Activated CD4-positive, alpha-beta T cell treated with anti-CD3 and anti-CD28 coated beads for 36 hours (primary cell): ENCODE measurements around the gene CDNF. TPM values are rescaled to one million over a fixed set of nuclear protein-coding genes. Genes with fewer than 3 reads are reported as not detected.

Experiments used
- ATAC-seq: fragments of 200-7000 bp; cut with Tn5 transposase; one replicate; pipeline ENCODE4 v1.10.0; 2021; ENCODE audit warnings: mild to moderate bottlenecking, moderate library complexity
- CTCF ChIA-PET: fragments of 350-600 bp; sonication (Branson Sonifier 250); formaldehyde crosslinking; loops from one replicate; lab custom pipeline; 2021; ENCODE audit warnings: antibody characterized with exemption; lab: Charles Lee
- POLR2A ChIA-PET: fragments of 350-600 bp; sonication (Branson Sonifier 250); formaldehyde crosslinking; loops from one replicate; lab custom pipeline; 2021; ENCODE audit warnings: antibody characterized with exemption, inconsistent platforms; lab: Charles Lee
- DNase-seq: peaks from one replicate; pipeline ENCODE4 v3.0.0-alpha.2; 2020
- H3K27ac Mint-ChIP-seq: one replicate; pipeline ENCODE4 v1.8.0; 2021; ENCODE audit warnings: mixed read lengths
- H3K27me3 Mint-ChIP-seq: one replicate; pipeline ENCODE4 v1.8.0; 2021; ENCODE audit warnings: mixed read lengths
- H3K36me3 Mint-ChIP-seq: one replicate; pipeline ENCODE4 v1.8.0; 2021; ENCODE audit warnings: low read depth, mixed read lengths
- H3K4me1 Mint-ChIP-seq: one replicate; pipeline ENCODE4 v1.8.0; 2021; ENCODE audit warnings: mixed read lengths
- H3K4me3 Mint-ChIP-seq: one replicate; pipeline ENCODE4 v1.8.0; 2021; ENCODE audit warnings: mild to moderate bottlenecking, moderate library complexity, mixed read lengths
- H3K9me3 Mint-ChIP-seq: one replicate; pipeline ENCODE4 v1.8.0; 2021; ENCODE audit warnings: low read depth, mixed read lengths
- intact Hi-C, 2 experiments: fragments of 100-400 bp; cut with DNase I in 1 of 2; cut with micrococcal nuclease in 1 of 2; formaldehyde crosslinking; loops; one replicate each; pipeline versions ENCODE4 v1.14.2 to v1.15.1; 2022 to 2024; cut with DNase I, micrococcal nuclease
- total RNA-seq, 2 experiments: library from RNA; stranded (reverse); gene quantifications; one replicate each; pipeline ENCODE4 v1.2.3, GENCODE V29; 2021

The CDNF gene
- total RNA-seq, 2 experiments from 2014 or later = 2.5 to 2.7 TPM

- H3K4me1 Mint-ChIP-seq = no peaks in the 10 kb centered on the region
- H3K27ac Mint-ChIP-seq = no peak overlapping the region
- ATAC-seq (no peak), DNase-seq (no peak)
- no peaks in the 10 kb centered on the region for H3K36me3 Mint-ChIP-seq
- H3K27me3 Mint-ChIP-seq = no peaks in the 10 kb centered on the region
- intact Hi-C loops = no loop called here
- no peak overlapping the region for H3K4me3 Mint-ChIP-seq
- CTCF ChIA-PET = no interaction called here
- POLR2A ChIA-PET = no interaction called here
- no peaks in the 10 kb centered on the region for H3K9me3 Mint-ChIP-seq
Observed at GRCh38 chr10:14798636-14799035, 39.2 kb downstream of the CDNF start.

- ChIA-PET CTCF (no interaction called here), POLR2A (no interaction called here)
- DNase-seq (no peak), ATAC-seq (no peak)
- no peak overlapping the region for H3K27ac Mint-ChIP-seq
- intact Hi-C loops = no loop called here
- H3K36me3 Mint-ChIP-seq = no peaks in the 10 kb centered on the region
- no peaks in the 10 kb centered on the region for H3K4me1 Mint-ChIP-seq
- peaks cover 6% of the 10 kb centered on the region for H3K9me3 Mint-ChIP-seq
- no peak overlapping the region for H3K4me3 Mint-ChIP-seq
- H3K27me3 Mint-ChIP-seq = no peaks in the 10 kb centered on the region
Observed at GRCh38 chr10:14787938-14788337, 49.9 kb downstream of the CDNF start.

GRCh38 chr10:14784459-14785055, 53.3 kb downstream of the CDNF start:
- Mint-ChIP-seq H3K27ac (no peak overlapping the region), H3K4me3 (no peak overlapping the region), H3K9me3 (peaks cover 6% of the 10 kb centered on the region), H3K4me1 (peaks cover 5% of the 10 kb centered on the region), H3K27me3 (no peaks in the 10 kb centered on the region), H3K36me3 (no peaks in the 10 kb centered on the region)
- no peak for ATAC-seq
- intact Hi-C loops = no loop called here
- CTCF ChIA-PET = no interaction called here
- DNase-seq = no peak
- POLR2A ChIA-PET = no interaction called here

GRCh38 chr10:14782691-14783363, 55.0 kb downstream of the CDNF start:
- Mint-ChIP-seq H3K27me3 (no peaks in the 10 kb centered on the region), H3K9me3 (peaks cover 6% of the 10 kb centered on the region), H3K36me3 (no peaks in the 10 kb centered on the region), H3K27ac (no peak overlapping the region), H3K4me1 (peaks cover 7% of the 10 kb centered on the region), H3K4me3 (no peak overlapping the region)
- ATAC-seq = peak; percentile 81
- DNase-seq = peak; percentile 17
- CTCF ChIA-PET = no interaction called here
- POLR2A ChIA-PET = no interaction called here
- intact Hi-C loops = no loop called here

- Mint-ChIP-seq H3K9me3 (peaks cover 6% of the 10 kb centered on the region), H3K27me3 (no peaks in the 10 kb centered on the region), H3K27ac (no peak overlapping the region), H3K4me3 (no peak overlapping the region), H3K4me1 (peaks cover 7% of the 10 kb centered on the region), H3K36me3 (no peaks in the 10 kb centered on the region)
- intact Hi-C loops = no loop called here
- ATAC-seq = no peak
- ChIA-PET CTCF (no interaction called here), POLR2A (no interaction called here)
- no peak for DNase-seq
Observed at GRCh38 chr10:14781763-14782162, 56.1 kb downstream of the CDNF start.

GRCh38 chr10:14779001-14779651, 58.7 kb downstream of the CDNF start:
- no peak for ATAC-seq
- H3K36me3 Mint-ChIP-seq = no peaks in the 10 kb centered on the region
- H3K4me1 Mint-ChIP-seq = peaks cover 7% of the 10 kb centered on the region
- H3K9me3 Mint-ChIP-seq = no peaks in the 10 kb centered on the region
- DNase-seq = no peak
- CTCF ChIA-PET = no interaction called here
- no peaks in the 10 kb centered on the region for H3K27me3 Mint-ChIP-seq
- POLR2A ChIA-PET = no interaction called here
- no peak overlapping the region for H3K4me3 Mint-ChIP-seq
- H3K27ac Mint-ChIP-seq = no peak overlapping the region
- intact Hi-C loops = no loop called here

- Mint-ChIP-seq H3K36me3 (no peaks in the 10 kb centered on the region), H3K27me3 (no peaks in the 10 kb centered on the region), H3K9me3 (no peaks in the 10 kb centered on the region), H3K27ac (no peak overlapping the region), H3K4me1 (peaks cover 2% of the 10 kb centered on the region), H3K4me3 (no peak overlapping the region)
- DNase-seq (no peak), ATAC-seq (no peak)
- POLR2A ChIA-PET = interaction anchor here (0.5 kb wide), 1 partner anchor 136 kb away, joined by 3 read pairs; no protein-coding TSS in a partner anchor
- CTCF ChIA-PET = interaction anchor here (0.6 kb wide), 1 partner anchor 288 kb away, joined by 3 read pairs; no protein-coding TSS in a partner anchor
- intact Hi-C loops = no loop called here
Observed at GRCh38 chr10:14776546-14776945, 61.3 kb downstream of the CDNF start.

GRCh38 chr10:14775656-14776055, 62.2 kb downstream of the CDNF start:
- POLR2A ChIA-PET = no interaction called here
- intact Hi-C loops = no loop called here
- H3K27ac Mint-ChIP-seq = no peak overlapping the region
- CTCF ChIA-PET = interaction anchor here (0.6 to 0.8 kb wide), 2 partner anchors 11 to 40 kb away, joined by 3 read pairs; no protein-coding TSS in a partner anchor
- H3K9me3 Mint-ChIP-seq = no peaks in the 10 kb centered on the region
- no peak overlapping the region for H3K4me3 Mint-ChIP-seq
- no peaks in the 10 kb centered on the region for H3K27me3 Mint-ChIP-seq
- ATAC-seq (no peak), DNase-seq (no peak)
- peaks cover 2% of the 10 kb centered on the region for H3K4me1 Mint-ChIP-seq
- no peaks in the 10 kb centered on the region for H3K36me3 Mint-ChIP-seq

- Mint-ChIP-seq H3K9me3 (no peaks in the 10 kb centered on the region), H3K27ac (no peak within 1 kb of the TSS), H3K4me3 (no peak within 1 kb of the TSS), H3K27me3 (no peaks in the 10 kb centered on the region), H3K36me3 (no peaks in the 10 kb centered on the region), H3K4me1 (peaks cover 2% of the 10 kb centered on the region)
- no peak for ATAC-seq
- no peak for DNase-seq
- ChIA-PET CTCF (interaction anchor here (0.8 kb wide), 1 partner anchor 41 kb away, joined by 3 read pairs; no protein-coding TSS in a partner anchor), POLR2A (no interaction called here)
- intact Hi-C loops = no loop called here
Observed at GRCh38 chr10:14774797-14775196, 63.0 kb downstream of the CDNF start, which contains the start of gene FAM107B. FAM107B (minus strand) TSS chr10:14774897; CDS start chr10:14774663, 234 bp downstream.

GRCh38 chr10:14774214-14774580, 63.6 kb downstream of the CDNF start:
- no peaks in the 10 kb centered on the region for H3K36me3 Mint-ChIP-seq
- DNase-seq = no peak
- no peaks in the 10 kb centered on the region for H3K9me3 Mint-ChIP-seq
- no peak for ATAC-seq
- H3K4me3 Mint-ChIP-seq = no peak overlapping the region
- intact Hi-C loops = no loop called here
- ChIA-PET POLR2A (no interaction called here), CTCF (interaction anchor here (1.0 to 1.2 kb wide), 2 partner anchors 13 to 23 kb away, joined by 3 read pairs; no protein-coding TSS in a partner anchor)
- H3K4me1 Mint-ChIP-seq = peaks cover 2% of the 10 kb centered on the region
- H3K27ac Mint-ChIP-seq = no peak overlapping the region
- no peaks in the 10 kb centered on the region for H3K27me3 Mint-ChIP-seq

- CTCF ChIA-PET = interaction anchor here (1.0 to 1.2 kb wide), 2 partner anchors 13 to 24 kb away, joined by 3 read pairs; no protein-coding TSS in a partner anchor
- H3K9me3 Mint-ChIP-seq = no peaks in the 10 kb centered on the region
- peaks cover 2% of the 10 kb centered on the region for H3K4me1 Mint-ChIP-seq
- H3K36me3 Mint-ChIP-seq = no peaks in the 10 kb centered on the region
- no peaks in the 10 kb centered on the region for H3K27me3 Mint-ChIP-seq
- POLR2A ChIA-PET = no interaction called here
- ATAC-seq (no peak), DNase-seq (no peak)
- intact Hi-C loops = no loop called here
- H3K4me3 Mint-ChIP-seq = no peak overlapping the region
- H3K27ac Mint-ChIP-seq = no peak overlapping the region
Observed at GRCh38 chr10:14773551-14774213, 64.2 kb downstream of the CDNF start.
